Activated CD4-positive, alpha-beta T cell treated with anti-CD3 and anti-CD28 coated beads, Interleukin-2, amount 50 U/mL, for 24 hours (primary cell): ENCODE results near the gene LOXL1.
"Not testable (repeated sequence)": the region's sequence is repeated elsewhere in the genome, so short reads cannot be mapped to it uniquely, and the experiment has no call there.

Experiments
- DNase-seq, 2 donors: peaks; one replicate each; pipeline ENCODE4 v3.0.0-alpha.2; 2020; ENCODE audit warnings: low read depth in 1 of 2, low spot score in 1 of 2

LOXL1 gene

DNA sequence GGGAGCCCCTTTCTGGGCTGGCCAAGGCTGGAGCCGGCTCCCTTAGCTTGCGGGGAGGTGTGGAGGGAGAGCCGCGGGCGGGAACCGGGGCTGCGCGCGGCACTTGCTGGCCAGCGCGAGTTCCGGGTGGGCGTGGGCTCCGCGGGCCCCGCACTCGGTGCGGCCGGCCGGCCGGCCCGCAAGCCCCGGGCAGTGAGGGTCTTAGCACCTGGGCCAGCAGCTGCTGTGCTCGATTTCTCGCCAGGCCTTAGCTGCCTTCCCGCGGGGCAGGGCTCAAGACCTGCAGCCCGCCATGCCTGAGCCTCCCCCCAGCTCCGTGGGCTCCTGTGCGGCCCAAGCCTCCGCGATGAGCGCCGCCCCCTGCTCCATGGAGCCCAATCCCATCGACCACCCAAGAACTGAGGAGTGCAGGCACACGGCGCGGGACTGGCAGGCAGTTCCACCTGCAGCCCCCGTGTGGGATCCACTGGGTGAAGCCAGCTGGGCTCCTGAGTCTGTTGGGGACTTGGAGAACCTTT lies 47.5 kb downstream of the LOXL1 start:
- DNase-seq, result not testable (repeated sequence)

DNA sequence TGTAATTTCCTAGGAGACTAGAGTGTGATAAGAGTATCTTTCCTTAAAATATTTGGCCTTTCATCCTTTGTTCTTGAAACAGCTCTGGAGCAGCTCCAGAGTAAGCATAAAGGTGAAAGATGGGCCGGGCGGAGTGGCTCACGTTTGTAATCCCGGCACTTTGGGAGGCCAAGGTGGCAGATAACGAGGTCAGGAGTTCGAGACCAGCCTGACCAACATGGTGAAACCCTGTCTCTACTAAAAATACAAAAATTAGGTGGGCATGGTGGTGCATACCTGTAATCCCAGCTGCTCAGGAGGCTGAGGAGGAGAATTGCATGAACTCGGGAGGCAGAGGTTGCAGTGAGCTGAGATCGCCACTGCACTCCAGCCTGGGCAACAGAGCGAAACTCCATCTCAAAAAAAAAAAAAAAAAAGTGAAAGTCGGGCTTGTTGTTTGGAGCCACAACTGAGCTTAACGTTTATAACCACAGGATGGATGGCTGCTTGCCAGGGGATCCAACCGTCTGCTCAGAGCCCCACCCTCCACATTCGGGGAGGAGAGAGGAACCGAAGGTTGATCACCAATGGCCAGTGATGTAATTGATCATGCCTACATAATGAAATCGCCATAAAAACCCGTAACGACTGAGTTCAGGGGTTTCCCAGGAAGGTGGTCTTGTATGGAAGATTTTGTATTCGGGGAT lies 49.3 kb downstream of the LOXL1 start:
- not testable (repeated sequence) for DNase-seq

- DNase-seq, result no peak
These were observed 52.6 kb downstream of the LOXL1 start for GRCh38 chr15:73978896-73979295.

DNA sequence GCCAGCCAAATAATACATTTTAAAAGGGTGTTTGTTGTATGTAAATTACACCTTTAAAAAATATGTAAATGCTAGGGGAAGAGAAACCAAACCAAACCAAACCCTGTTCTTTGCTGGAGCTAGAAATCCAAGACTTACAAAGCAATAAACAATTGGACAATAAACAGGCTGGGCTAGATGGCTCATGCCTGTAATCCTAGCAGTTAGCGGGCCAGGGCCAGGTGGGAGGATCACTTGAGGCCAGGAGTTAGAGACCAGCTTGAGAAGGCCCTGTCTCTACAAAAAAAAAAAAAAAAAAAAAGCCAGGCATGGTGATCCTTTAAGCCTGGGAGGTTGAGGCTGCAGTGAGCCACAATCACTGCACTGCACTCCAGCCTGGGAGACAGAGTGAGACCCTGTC lies 53.4 kb downstream of the LOXL1 start:
- no peak for DNase-seq

DNA sequence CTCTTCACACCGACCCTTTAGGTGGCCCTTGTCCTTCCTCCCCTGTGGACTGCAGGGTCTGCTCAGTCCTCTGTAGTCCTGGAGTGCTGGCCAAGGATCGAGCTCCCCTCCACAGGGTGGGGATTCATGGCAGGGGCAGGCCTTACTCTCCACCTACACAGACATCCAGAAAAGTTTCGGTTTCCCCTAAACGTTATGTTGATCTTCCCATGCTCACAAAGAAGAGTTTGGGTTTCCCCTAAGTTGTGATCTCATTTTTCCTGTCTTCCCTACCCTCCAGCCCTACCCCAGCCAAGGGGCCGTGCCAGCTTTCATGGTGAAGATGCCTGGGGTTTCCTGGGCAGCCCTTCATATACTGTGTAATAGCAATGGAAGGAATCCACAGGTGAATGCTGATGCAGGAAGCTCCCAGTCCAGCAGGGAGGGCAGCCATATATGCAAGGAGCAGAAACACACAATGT lies 55.5 kb downstream of the LOXL1 start:
- DNase-seq, result no peak

DNA sequence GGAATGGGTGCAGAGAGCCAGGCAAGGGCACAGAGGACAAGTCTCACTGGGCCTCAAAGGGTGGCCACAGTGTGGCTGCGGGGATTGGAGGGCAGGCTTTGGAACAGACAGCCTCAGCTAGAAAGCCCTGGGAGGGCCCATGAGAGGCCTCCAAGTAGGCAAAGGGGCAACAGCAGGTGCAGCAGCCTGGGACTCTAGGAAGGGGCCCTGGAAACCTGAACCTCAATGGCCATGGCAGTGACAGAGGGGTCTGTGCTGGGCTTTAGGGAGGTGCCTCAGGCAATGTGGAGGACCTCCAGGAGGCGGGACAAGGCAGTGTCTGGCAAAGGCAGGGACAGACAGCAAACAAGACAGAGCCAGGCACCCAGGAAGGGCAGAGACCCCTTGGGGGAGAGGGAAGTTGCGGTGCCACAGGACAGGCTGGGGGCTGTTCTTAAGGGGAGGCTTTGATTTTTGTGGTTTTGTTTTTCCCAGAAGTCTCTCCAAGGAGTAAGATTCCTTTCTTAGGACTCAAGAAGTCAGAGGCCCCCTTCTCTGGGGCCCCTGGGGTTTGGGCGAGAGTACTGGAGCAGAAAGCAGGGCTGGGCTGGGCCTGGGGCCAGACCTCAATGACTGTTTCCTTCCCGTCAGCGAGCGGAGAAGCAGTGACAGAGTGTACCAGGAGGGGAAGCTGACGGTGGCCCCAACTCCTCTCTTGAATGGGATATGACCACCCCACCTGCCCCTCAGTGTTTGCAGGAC lies 56.1 kb downstream of the LOXL1 start:
- no peak for DNase-seq

DNA sequence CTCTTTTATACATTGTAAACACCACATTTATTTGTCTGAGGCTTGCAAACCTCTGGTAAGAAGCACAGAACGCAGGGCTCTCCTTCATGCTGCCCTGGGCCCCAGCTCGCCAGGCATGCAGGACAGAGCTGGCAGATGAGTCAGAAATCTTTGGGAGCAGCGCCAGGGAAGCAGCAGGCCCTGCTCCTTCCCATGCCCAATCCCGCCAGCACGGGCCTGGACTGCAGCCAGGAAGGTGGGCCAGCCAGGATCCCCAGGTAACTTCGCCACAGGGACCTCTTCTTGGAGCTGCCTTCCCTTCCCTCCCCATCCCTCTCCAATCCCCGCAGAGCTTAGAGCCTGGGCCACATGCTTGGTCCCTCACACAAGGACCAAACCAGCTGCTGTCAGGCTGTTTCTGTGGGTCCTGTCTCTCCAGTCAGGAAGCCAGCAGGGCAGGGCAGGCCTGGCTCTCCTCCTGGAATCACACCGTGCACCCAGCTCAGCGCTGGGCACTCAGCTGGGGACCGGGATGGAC lies 57.0 kb downstream of the LOXL1 start:
- DNase-seq, result no peak

- no peak for DNase-seq
These were observed 57.5 kb downstream of the LOXL1 start for GRCh38 chr15:73983773-73984172.

DNA sequence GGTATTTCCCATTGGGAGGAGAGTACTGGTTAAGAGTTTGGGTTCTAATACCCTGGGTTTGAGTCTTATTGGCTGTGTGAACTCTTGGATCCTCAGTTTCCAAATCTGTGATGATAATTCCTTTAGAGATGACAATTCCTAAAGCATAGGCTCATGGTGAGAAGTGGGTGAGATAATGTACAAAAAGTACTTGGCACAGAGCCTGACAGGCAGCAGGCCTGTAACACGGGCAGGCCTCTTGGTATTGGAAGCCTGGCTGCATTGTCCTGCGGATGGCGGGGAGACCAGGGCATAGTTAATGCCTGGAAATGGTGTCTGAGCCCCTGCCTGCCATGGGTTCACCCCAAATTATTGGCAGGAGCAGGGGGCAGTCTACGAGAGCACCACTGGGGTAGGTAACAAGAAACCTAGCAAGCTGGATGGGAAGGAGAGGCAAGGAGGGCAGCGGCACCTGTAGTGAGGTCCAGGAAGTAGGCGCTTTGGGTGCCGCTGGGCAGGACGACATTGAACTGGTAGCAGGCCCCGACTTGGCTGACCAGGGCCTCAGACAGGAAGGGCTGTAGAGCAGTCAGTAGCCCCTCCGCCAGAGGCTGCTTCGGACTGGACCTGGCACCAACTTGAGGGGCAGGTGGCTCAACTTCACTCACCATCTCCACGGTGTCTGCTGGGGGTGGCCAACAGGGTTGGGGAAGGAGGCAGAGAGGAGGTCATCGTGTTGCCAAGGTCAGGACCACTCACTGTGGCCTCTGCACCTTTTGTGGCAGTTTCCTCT lies 58.1 kb downstream of the LOXL1 start:
- DNase-seq, result no peak

GRCh38 chr15:73985101-73985873 lies 59.0 kb downstream of the LOXL1 start:
- DNase-seq, result no peak

GRCh38 chr15:73986055-73986775 lies 60.0 kb downstream of the LOXL1 start:
- no peak for DNase-seq

- DNase-seq, result no peak
These were observed 60.5 kb downstream of the LOXL1 start for GRCh38 chr15:73986776-73987056.

- DNase-seq, result no peak
These were observed 61.0 kb downstream of the LOXL1 start for GRCh38 chr15:73987250-73987649.

DNA sequence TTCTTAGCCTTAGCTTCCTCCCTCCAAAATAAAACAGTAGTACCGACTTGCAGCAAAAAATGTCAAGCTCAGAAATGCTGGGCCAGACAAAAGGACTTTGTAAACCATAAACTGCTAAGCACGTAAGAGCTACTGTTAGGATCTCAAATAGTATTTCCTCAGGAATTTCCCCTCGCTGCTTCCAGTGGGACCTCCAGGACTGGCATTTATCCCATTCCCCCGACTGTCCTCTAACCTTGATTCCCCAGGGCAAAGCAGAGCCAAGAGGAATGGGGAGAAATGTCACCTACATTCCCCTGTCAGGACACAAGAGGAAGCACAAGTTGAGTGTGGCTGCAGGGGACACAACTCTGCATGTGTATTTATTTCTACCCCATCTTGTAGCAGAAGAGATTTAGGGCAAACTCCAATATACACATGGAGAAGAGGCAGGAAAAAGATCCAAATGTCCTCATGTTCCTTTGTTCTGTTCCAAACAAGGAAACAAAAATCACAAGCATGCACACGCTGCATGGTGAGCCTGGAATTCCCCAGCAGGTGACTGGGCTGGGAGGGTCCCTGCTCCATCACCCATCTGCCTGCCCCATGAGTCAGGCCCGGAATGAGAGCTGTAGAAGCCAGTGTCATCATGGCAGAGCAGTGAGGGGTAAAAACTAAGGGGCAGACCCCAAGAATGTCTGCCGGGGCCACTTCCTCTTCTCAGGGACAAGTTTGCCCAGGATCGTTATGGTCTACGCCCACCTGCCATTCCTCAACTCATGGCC lies 61.6 kb downstream of the LOXL1 start:
- DNase-seq, result no peak

GRCh38 chr15:73988445-73988969 lies 62.2 kb downstream of the LOXL1 start:
- no peak for DNase-seq

- DNase-seq, result no peak
These were observed 62.9 kb downstream of the LOXL1 start for GRCh38 chr15:73989001-73989798.

- DNase-seq, result no peak
These were observed 64.2 kb downstream of the LOXL1 start for GRCh38 chr15:73990250-73991005.

GRCh38 chr15:73991260-73991659 lies 65.0 kb downstream of the LOXL1 start:
- no peak for DNase-seq
